Measurements from ENCODE around the gene AGAP3. TPM values are rescaled to one million over a fixed set of nuclear protein-coding genes. Genes with fewer than 3 reads are reported as not detected.

The AGAP3 gene
- polyA plus RNA-seq, 1 of the 3 experiments (the other 2 are of a cell fraction): 126 TPM

- TF ChIP-seq FOXM1 (IDR thresholded peaks at IDR 0.05; ENCODE audit: low read depth): no peak
- TF ChIP-seq CHD2 (IDR thresholded peaks at IDR 0.05; ENCODE audit: low read length, partially characterized antibody): peak; percentile 61
- no peak for TF ChIP-seq FOXJ3 (CRISPR knock-in tag; IDR thresholded peaks at IDR 0.05)
- no peak for TF ChIP-seq ELF1 (IDR thresholded peaks at IDR 0.05)
- TF ChIP-seq MXI1 (IDR thresholded peaks at IDR 0.05; ENCODE audit: low read depth, low read length): 0 out of 2 replicates have a peak, but pooled peaks have one; percentile 24
- peak; percentile 100 for TF ChIP-seq SMC3 (IDR thresholded peaks at IDR 0.05; ENCODE audit: low read depth, low read length)
- 0 out of 2 replicates have a peak, but pooled peaks have one; percentile 40 for TF ChIP-seq REST (IDR thresholded peaks at IDR 0.05; ENCODE audit: low read depth, low read length)
- TF ChIP-seq RFX5 (IDR thresholded peaks at IDR 0.05; ENCODE audit: low read length): no peak; the same call in 1 of the 2 replicates
- TF ChIP-seq TCF12 (IDR thresholded peaks at IDR 0.05): no peak
Observed at GRCh38 chr7:151172273-151173141, 86.2 kb downstream of the AGAP3 start (continued).

- WGBS (ENCODE audit: low lambda C conversion rate): 72% methylated on average over 43 of the region's 43 CpGs
- Histone ChIP-seq H3K27me3 (ENCODE audit: insufficient read depth) (peaks cover 58% of the 10 kb centered on the region), H3K79me2 (ENCODE audit: insufficient read depth) (no peaks in the 10 kb centered on the region), H3K9ac (no peak overlapping the region), H2AFZ (ENCODE audit: low read depth) (no peak overlapping the region), H3K36me3 (replicated peaks in 1 of 2; ENCODE audit: control insufficient read depth in 1 of 2, insufficient read depth in 2 of 2, low read length in 1 of 2) (no peaks in the 10 kb centered on the region), H3F3A (replicated peaks; ENCODE audit: insufficient read depth) (no peaks in the 10 kb centered on the region), H4K20me1 (ENCODE audit: insufficient read depth) (no peaks in the 10 kb centered on the region), H3K4me3 (ENCODE audit: low read depth in 2 of 2, low read length in 1 of 2) (no peak overlapping the region), H3K27ac (ENCODE audit: low read depth in 2 of 2, low read length in 1 of 2) (no peak overlapping the region), H3K4me1 (ENCODE audit: control insufficient read depth in 1 of 2, insufficient read depth in 2 of 2, low read depth in 1 of 2, low read length in 1 of 2) (no peaks in the 10 kb centered on the region), H3K9me2 (no peaks in the 10 kb centered on the region), H3K9me3 (no peaks in the 10 kb centered on the region), H3K4me2 (no peak overlapping the region)
- no peak for DNase-seq
- CTCF ChIA-PET: interaction anchor here (0.6 to 2.6 kb wide), 9 partner anchors 9 to 58 kb away, joined by 3 to 29 read pairs (median 4); no protein-coding TSS in a partner anchor
- TF ChIP-seq REST (IDR thresholded peaks at IDR 0.05; ENCODE audit: low read depth, low read length): no peak
- TF ChIP-seq YY1 (IDR thresholded peaks at IDR 0.05; ENCODE audit: low read depth): no peak
- TF ChIP-seq SIN3A (IDR thresholded peaks at IDR 0.05; ENCODE audit: borderline replicate concordance, low read depth, low read length): no peak
- POLR2A ChIA-PET: no interaction called here
Observed at GRCh38 chr7:151173386-151174245, 87.3 kb downstream of the AGAP3 start.

Data from SK-N-SH (cell line).